Progenitor cell of endocrine pancreas (in vitro differentiated cells): ENCODE data around the gene DNAH9. TPM values are rescaled to one million over a fixed set of nuclear protein-coding genes. Genes with fewer than 3 reads are reported as not detected.

Experiments used
- DNase-seq: peaks from one replicate; pipeline ENCODE4 v3.0.0; 2021; ENCODE audit warnings: low spot score; ENCODE audit not compliant: unreplicated experiment
- H3K27ac Mint-ChIP-seq: 2 replicates; pipeline ENCODE4 v1.8.0; 2021; ENCODE audit warnings: mild to moderate bottlenecking, moderate library complexity, mixed read lengths
- H3K27me3 Mint-ChIP-seq: 2 replicates; pipeline ENCODE4 v1.8.0; 2021; ENCODE audit warnings: mixed read lengths
- H3K36me3 Mint-ChIP-seq: 2 replicates; pipeline ENCODE4 v1.8.0; 2022; ENCODE audit warnings: mixed read lengths; ENCODE audit not compliant: insufficient read depth
- H3K4me1 Mint-ChIP-seq: 2 replicates; pipeline ENCODE4 v1.8.0; 2021; ENCODE audit warnings: low read depth, mixed read lengths
- H3K4me3 Mint-ChIP-seq: 2 replicates; pipeline ENCODE4 v1.8.0; 2021; ENCODE audit warnings: low read depth, mild to moderate bottlenecking, moderate library complexity, mixed read lengths
- H3K9me3 Mint-ChIP-seq: 2 replicates; pipeline ENCODE4 v1.8.0; 2021; ENCODE audit warnings: low read depth, mixed read lengths
- CTCF ChIP-seq: fragments of 200-600 bp; sonication (generic); IDR thresholded peaks from one replicate; pipeline ENCODE4 v1.5.0; 2021; ENCODE audit warnings: antibody characterized with exemption, mild to moderate bottlenecking; ENCODE audit not compliant: unreplicated experiment
- total RNA-seq: library from RNA; stranded (reverse); gene quantifications from 2 replicates; pipeline ENCODE4 v1.2.1, GENCODE V29; 2021

The DNAH9 gene
- total RNA-seq, 1 donor from 2014 or later, result 1.5 TPM

- Mint-ChIP-seq H3K36me3 (no peaks in the 10 kb centered on the region), H3K4me1 (no peaks in the 10 kb centered on the region), H3K27ac (no peak overlapping the region), H3K27me3 (peaks cover 39% of the 10 kb centered on the region), H3K4me3 (no peak overlapping the region), H3K9me3 (peaks cover 11% of the 10 kb centered on the region)
- no peak for TF ChIP-seq CTCF
- no peak for DNase-seq
Observed at GRCh38 chr17:11747441-11747840, 149.2 kb downstream of the DNAH9 start.

- Mint-ChIP-seq H3K4me1 (peaks cover 1% of the 10 kb centered on the region), H3K9me3 (peaks cover 10% of the 10 kb centered on the region), H3K27ac (peak overlapping the region; percentile 17), H3K36me3 (no peaks in the 10 kb centered on the region), H3K4me3 (no peak overlapping the region), H3K27me3 (peaks cover 25% of the 10 kb centered on the region)
- TF ChIP-seq CTCF, result no peak
- DNase-seq, result no peak
Observed at GRCh38 chr17:11757815-11758214, 159.5 kb downstream of the DNAH9 start.

- H3K4me1 Mint-ChIP-seq, result no peaks in the 10 kb centered on the region
- no peak for TF ChIP-seq CTCF
- peaks cover 19% of the 10 kb centered on the region for H3K27me3 Mint-ChIP-seq
- H3K4me3 Mint-ChIP-seq, result no peak overlapping the region
- no peak overlapping the region for H3K27ac Mint-ChIP-seq
- DNase-seq, result no peak
- no peaks in the 10 kb centered on the region for H3K36me3 Mint-ChIP-seq
- H3K9me3 Mint-ChIP-seq, result no peaks in the 10 kb centered on the region
Observed at GRCh38 chr17:11768106-11768505, 169.8 kb downstream of the DNAH9 start.

GRCh38 chr17:11768981-11769380, 170.7 kb downstream of the DNAH9 start:
- Mint-ChIP-seq H3K27me3 (peaks cover 15% of the 10 kb centered on the region), H3K4me1 (no peaks in the 10 kb centered on the region), H3K36me3 (no peaks in the 10 kb centered on the region), H3K4me3 (no peak overlapping the region), H3K9me3 (no peaks in the 10 kb centered on the region), H3K27ac (no peak overlapping the region)
- TF ChIP-seq CTCF, result no peak
- no peak for DNase-seq

GRCh38 chr17:11772031-11772430, 173.8 kb downstream of the DNAH9 start:
- peaks cover 3% of the 10 kb centered on the region for H3K27me3 Mint-ChIP-seq
- no peak overlapping the region for H3K4me3 Mint-ChIP-seq
- H3K36me3 Mint-ChIP-seq, result no peaks in the 10 kb centered on the region
- no peak overlapping the region for H3K27ac Mint-ChIP-seq
- H3K4me1 Mint-ChIP-seq, result no peaks in the 10 kb centered on the region
- TF ChIP-seq CTCF, result no peak
- H3K9me3 Mint-ChIP-seq, result no peaks in the 10 kb centered on the region
- no peak for DNase-seq
